Skin of body (tissue), 2 donors: ENCODE results near the gene PNMT. TPM values are rescaled to one million over a fixed set of nuclear protein-coding genes. Genes with fewer than 3 reads are reported as not detected.
"Not testable (repeated sequence)": the region's sequence is repeated elsewhere in the genome, so short reads cannot be mapped to it uniquely, and the experiment has no call there.

Experiments
- DNase-seq: peaks from one replicate; lab custom pipeline; 2025; lab: John Stamatoyannopoulos, UW
- total RNA-seq: library from RNA; depleted of rRNA; stranded (reverse); fragments of >200 nt; gene quantifications from one replicate; pipeline ENCODE4 v1.2.3, GENCODE V29; 2014

The PNMT gene
- total RNA-seq, 1 donor from 2014 or later: not detected

DNA sequence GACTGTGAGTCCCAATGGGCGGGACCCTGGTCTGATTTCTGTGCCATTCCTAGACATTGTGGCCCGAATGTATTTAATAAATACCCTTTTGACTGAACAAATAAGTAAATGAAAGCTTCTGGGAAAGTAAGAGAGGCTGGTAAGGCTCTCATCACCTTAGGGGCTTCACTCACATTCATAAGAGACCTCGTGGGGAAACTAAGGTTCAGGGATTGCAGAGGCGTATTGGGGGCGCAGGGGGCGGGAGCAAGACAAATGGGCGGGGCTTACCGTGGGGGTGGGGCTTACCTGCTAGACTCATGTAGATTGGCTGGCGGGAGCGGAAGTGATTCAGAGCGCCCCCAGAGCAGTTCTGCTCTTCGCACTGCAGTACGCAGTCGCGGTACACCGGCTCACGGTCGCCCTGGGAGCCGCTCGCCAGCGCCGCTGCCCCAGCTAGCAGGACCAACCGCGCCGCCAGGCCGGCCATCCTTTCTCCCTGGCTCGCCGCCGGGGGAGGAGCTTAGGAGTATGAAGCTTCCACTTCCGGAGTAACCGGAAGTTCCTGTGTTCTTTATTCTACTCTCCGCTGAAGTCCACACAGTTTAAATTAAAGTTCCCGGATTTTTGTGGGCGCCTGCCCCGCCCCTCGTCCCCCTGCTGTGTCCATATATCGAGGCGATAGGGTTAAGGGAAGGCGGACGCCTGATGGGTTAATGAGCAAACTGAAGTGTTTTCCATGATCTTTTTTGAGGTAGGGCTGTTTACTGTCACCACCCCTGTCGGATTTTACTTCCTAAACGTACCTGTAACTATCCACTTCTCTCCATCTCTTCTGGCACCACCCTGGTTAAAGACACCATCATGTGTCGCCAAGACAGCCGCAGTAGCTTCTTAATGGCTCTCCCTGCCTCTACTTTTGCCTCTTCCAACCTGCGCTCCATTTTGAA is 19.6 kb downstream of the PNMT start, which contains the start of gene PGAP3:
Gene PGAP3, minus strand, starts transcription at position 512 of the 929 bp plus-strand sequence. Its CDS starts 43 bp downstream, at position 469.
- peak; percentile 92 for DNase-seq

DNA sequence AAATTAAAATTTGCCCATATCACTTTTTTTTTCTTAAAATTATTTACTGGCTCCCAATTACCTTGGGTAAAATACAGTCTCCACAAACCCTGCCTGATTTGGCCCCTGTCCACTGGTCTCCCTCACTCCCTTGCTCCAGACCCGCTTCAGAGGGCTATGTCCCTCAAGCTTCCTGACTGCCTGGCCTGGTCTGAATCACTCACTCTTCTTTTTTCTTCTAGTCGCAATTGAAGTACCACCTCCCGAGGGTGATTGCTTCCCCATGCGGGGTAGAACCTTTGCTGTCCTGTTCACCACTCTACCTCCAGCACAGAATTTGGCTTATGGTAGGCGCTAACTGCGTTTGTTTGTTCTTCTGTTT is 20.2 kb downstream of the PNMT start:
- no peak for DNase-seq

DNA sequence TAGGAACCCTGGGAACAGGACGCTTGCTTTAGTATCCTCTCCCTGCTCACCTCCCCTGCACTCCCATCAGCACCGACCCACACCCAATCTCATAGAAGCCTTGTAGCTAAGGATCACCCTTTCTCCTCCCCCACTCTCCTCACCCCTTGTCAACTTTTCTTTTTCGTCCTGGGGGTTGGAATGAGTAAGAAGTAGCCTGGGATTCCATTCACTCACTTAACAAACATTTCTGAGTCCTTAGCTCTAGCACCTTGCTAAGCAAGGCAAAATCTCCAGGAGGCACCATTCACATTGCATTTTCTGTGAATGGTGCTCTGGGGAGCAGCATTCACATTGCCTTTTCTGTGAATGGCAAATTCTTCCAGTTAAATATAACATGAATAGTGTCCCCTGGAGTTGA is 20.7 kb downstream of the PNMT start:
- DNase-seq: no peak

DNA sequence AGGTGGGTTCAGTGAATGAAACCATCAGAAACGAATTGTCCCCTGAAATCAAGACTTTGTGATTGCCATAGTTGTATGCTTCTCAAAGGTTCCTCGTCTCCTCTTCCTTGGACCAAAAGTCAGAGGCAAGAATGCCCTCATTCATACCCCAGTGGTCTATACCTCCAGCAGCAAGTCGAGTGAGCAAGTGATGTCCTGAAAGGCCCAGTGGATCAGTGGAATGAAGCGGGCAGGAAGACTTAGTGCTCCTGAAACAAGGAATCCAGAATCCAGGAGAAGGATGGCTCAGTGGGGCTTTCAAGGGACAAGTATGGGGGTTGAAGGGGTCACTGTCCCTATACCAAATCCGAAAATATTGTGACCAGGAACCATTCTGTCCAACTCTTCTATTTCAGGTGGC is 26.3 kb downstream of the PNMT start:
- DNase-seq: no peak

DNA sequence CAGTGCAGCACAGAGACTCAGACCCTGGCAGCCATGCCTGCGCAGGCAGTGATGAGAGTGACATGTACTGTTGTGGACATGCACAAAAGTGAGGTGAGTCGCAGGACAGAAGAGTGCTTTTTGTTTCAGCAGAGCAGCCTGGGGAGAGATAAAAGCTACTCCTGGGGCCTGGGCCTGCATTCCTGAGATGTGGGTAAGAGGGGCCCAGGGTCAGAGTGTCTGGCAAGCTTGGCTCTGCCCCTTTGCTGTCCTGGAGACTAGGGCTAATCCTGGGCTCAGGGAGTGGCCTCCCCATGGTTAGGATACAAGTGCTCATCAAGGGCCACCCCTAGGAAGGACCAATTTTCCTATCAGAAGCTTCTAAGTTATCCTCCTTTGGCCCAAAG is 26.8 kb downstream of the PNMT start:
- DNase-seq: no peak

DNA sequence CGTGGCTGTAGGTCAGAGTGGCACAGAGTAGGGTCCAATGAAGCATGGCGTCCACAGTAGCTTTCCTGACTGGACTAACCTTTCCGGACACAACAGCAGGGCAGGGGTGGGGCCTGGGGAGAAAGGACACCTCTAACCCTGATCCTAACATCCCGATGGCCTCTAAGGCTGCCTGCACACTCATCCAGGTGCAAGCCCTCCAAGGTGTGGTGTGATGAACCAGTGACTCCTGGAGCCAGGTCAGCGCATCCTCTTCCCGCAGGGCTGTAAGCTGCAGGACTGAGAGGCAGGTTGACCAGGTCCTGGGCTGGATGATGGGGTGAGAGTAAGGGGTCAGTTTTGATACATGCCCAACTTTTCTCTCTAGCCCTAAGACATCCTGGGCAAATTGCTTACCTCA is 28.5 kb downstream of the PNMT start:
- no peak for DNase-seq

DNA sequence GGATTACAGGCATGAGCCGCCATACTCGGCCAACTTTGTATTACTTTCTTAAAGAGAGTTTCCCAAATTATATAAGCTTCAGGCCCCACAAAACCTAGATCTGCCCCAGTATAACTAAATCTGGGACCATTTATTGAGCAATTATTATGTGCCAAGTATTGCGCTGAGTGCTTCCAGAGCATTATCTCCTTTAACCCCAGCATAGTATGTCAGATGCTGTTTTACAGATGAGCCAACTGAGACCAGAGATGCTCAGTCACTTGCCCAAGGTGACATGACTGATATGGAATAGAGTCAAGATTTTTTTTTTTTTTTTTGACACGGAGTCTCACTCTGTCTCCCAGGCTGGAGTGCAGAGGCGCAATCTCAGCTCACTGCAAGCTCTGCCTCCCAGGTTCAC is 29.7 kb downstream of the PNMT start:
- DNase-seq: no peak

DNA sequence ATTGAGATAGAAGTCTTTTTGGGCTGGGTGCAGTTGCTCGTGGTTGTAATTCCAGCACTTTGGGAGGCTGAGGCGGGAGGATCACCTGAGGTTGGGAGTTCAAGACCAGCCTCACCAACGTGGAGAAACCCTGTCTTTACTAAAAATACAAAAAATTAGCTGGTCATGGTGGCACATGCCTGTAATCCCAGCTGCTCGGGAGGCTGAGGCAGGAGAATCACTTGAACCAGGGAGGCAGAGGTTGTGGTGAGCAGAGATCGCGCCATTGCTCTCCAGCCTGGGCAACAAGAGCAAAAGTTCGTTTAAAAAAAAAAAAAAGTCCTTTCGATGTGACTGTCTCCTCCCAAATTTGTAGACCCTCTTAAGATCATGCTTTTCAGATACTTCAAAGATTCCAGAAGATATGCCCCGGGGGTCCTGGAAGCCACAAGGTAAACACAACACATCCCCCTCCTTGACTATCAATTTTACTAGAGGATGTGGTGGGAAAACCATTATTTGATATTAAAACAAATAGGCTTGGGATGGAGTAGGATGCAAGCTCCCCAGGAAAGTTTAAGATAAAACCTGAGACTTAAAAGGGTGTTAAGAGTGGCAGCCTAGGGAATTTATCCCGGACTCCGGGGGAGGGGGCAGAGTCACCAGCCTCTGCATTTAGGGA is 31.0 kb downstream of the PNMT start:
- not testable (repeated sequence) for DNase-seq

DNA sequence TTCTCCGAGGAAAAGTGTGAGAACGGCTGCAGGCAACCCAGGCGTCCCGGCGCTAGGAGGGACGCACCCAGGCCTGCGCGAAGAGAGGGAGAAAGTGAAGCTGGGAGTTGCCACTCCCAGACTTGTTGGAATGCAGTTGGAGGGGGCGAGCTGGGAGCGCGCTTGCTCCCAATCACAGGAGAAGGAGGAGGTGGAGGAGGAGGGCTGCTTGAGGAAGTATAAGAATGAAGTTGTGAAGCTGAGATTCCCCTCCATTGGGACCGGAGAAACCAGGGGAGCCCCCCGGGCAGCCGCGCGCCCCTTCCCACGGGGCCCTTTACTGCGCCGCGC is 31.5 kb downstream of the PNMT start, which contains the start of gene ERBB2:
Gene ERBB2, plus strand, starts transcription at position 247 of the 330 bp plus-strand sequence. CDS start 175 bp downstream, outside the sequence.
- DNase-seq: peak; percentile 57

DNA sequence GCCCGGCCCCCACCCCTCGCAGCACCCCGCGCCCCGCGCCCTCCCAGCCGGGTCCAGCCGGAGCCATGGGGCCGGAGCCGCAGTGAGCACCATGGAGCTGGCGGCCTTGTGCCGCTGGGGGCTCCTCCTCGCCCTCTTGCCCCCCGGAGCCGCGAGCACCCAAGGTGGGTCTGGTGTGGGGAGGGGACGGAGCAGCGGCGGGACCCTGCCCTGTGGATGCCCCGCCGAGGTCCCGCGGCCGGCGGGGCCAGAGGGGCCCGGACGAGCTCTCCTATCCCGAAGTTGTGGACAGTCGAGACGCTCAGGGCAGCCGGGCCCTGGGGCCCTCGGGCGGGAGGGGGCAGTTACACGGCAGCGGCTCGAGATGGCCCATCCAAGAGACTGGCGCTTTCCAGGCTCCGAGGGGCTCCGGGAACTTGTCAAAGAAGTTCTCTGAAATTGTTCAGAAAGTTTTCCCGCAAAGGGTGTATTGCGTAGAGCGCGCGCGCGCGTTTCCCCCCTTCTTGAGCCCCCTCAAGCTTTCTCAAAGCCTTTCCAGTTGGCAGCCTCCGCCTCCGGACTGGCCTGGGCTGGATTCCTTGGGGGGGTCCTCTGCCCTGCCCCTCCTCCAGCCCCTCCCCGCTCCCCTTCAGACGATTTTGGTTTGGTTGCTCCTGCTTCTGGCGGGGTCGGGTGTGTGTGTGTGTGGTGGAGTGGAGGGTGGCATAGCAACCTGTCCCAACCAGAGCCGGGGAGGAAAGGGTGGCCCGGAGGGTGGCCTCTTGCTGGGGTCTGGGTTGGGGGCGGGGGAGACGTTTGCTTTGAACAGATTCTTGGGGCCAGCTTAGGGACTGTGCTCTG is 32.1 kb downstream of the PNMT start:
- peak; percentile 41 for DNase-seq

DNA sequence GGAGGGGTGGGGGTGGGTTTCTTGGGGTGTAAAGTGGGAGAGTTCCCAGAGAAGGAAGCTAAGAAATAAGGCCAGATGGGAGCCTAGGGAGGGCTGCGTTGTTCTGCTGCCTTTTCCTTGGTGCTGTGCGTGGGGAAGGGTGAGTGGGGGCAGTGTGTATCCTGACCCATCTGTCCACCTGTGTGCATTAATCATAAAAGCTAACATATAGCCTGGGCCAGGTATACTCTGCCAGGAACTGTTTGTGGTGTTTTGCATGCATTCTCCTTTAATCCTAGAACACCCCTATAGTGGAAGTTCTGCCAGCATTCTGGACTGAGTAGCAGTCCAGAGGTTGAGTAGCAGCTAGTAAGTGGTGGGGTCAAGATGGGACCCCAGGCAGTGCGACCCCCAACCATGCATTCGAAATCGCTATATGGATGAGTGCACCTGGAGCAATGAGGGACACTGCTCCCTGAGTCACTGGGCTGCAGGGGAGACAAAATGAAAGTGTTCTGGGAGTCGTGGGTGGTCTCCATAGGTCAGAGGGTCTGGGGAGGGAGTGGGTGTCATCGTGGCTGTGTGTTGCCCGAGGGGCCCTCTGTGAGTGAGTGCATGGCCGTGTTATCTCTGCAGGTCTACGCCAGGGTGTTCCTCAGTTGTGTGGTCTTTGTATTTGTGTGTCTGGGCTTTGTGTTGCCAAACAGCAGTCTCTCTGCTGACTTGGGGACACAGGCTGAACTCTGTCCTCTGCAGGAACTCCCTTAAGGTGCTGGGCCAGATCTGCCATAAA is 32.9 kb downstream of the PNMT start:
- DNase-seq: no peak

DNA sequence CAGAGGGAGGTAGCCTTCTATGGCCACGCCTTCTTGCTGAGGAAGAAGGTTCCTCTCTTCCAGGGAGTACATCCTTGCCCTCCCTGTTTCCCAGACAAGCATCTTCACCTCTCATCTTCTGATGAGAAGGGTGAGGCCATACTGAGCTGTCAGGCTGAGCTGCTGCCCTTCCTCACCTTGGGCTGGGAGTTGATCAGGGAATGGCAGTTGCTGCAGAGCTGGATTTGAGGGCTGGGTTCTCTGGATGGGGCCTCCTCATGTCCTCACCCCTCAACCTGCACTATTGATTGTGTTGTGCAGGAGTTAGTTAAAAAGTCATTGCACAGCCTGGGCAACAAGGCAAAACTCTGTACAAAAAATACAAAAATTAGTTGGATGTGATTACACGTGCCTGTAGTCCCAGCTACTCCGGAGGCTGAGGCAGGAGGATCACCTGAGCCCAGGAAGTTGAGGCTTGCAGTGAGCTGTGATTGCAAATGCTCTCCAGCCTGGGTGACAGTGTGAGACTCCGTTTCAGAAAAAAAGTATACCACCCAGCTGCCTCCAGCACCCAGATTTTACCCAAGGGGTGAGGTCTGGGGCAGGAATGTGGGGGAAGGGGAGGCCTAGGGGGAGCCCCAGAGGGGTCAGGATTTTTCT is 33.6 kb downstream of the PNMT start:
- DNase-seq: no peak

DNA sequence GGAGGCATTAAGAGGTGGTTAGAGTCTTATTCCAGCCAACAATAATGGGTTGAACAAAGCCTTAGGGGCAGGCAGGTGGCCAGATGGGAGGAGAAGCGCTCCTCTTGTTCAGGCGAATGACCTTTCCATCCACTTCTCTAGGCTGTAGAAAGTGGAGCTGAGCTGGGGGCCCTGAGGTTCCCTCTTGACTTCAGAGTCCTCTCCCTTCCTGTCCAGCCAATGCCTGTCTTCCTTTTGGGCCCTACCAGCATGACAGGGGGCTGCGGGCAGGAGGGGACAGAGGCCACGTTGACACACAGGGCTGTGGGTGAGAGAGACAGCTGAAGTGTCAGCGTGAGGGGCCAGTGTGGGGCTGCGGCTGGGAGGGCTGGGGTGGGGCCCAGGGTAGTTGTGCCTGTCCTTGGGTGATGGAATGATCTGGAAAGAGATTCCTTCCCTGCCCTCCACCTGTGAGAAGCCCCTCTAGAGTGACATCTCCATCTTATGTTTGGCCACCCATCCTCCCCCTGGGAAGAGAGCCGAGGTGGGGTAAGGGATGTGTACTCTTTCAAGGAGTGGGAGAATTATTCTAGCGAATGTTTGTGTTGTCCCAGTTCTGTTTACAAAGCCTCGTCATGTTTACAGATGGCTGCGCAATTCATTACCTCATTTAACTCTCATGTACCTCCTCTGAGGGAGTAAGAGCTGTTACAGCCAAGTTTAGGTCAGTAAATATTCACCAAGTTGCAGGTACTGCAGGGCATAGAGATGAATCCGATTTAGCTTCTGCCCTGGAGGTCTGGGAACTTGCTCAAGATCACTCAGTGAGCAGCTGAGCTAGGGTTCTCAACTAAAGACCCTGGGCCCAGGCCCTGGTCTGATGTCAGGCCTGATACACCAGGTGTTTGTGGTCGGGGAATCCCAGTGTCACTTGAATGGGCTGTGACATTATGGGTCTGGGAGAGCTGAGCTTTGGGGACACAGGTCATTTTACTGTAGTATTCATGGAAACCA is 34.9 kb downstream of the PNMT start:
- DNase-seq: no peak

DNA sequence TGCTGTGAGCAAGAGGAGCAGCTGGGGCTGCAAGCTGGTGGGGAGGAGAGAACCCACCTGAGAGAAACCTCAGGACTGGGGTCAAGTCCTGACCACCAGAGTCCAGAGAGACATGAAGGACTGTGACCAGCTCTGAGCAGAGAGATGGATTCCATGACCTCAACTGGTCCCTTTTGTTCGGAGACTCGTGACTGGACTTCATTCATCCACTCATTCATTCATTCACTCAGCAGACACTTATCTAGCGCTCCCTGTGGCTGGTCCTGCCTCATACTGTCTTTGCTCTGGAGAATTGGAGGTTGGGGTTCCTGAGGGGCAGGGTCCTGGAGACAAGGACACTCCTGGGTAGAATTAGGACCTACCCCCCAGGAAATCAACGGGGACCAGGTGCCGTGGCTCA is 35.7 kb downstream of the PNMT start:
- DNase-seq: no peak

DNA sequence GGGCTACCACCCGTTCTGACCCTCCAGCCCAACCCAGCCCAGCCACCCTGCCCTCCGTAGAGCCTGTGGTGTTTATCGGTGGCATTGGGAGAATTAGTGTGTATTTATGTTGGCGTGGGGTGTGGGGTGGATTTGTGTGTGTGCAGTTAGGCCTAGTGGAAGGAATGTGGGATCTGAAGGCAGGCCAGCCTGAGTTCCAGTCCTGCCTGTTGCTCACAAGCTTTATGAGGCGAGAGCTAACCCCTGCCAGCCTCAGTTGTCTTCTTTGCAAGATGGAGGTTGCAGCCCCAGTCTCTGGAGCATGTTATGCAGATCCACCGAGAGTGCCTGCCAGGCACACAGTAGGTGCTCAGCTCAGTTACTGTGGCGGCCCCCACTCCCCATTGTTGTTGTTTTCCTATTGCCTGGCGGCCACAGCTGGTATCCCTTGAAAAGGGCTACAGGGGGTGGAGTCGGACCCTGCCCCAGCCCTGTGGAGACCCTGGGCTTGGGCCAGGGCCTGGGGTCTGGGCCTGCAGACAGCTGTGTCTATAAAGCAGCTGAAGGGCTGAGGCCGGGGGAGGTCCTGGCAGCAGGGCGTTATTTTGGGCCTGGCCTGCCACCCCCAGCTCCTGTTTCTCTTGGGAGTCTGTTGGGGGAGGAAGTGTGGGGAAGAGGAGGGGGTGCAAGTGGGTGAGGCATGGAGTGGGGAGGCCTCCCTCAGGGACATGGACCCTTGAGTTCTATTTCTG is 36.7 kb downstream of the PNMT start:
- no peak for DNase-seq

DNA sequence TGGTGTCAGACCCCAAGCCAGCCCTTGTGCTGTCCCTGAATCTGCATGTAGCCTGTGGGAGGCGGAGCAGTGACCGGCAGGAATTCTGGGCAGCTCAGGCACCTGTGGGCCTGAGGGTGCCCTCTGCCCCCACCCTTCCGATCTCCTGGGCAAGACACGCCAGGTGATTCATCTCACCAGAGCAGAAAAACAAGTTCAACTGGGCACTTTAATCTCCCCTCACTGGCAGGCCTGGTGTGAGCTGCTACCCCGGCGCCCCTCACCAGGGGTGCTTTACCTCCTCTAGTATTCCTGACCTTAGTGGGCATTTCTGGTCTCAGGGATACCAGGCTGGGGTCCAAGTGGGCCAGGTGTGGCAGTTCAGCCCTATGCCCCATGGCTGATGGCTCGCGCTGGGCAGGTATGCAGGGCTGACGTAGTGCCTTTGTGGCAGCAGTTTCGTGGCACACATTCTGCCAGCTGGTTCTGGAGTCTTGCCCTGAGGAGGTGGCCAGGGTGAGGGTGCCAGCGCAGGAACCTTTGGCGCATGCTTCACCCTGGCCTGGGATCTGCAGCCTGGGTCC is 37.6 kb downstream of the PNMT start:
- no peak for DNase-seq

DNA sequence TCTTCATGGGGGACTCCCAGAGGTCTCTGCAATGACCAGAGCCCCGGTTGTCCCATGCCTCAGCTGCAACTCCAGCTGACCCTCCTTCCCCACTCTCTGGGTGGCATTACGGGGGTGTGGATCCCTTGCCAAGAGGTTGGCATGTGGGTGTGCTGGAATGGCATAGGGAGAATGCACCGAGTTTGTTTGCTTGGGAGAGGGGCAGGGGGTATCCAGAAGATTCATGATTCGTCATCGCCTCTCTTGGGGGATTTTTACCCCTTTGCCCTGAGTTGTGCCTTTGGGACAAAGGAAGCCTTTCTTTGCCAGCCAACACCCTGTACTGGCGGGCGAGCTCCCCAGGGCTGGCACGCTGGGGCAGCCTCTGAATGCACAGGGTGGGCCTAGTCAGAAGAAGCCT is 38.1 kb downstream of the PNMT start:
- no peak for DNase-seq

DNA sequence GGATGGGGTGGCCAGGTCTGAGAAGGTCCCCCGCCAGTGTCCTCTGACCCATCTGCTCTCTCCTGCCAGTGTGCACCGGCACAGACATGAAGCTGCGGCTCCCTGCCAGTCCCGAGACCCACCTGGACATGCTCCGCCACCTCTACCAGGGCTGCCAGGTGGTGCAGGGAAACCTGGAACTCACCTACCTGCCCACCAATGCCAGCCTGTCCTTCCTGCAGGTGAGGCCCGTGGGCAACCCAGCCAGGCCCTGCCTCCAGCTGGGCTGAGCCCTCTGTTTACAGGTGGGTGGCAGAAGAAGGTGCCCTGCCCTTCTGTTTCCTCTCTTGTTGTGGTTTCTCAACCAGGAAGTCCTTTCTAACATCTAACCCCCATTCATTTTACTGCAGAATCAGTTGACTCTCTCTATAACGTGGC is 38.7 kb downstream of the PNMT start:
- no peak for DNase-seq
